GM19193 (cell line): ENCODE results near the gene GPC6.

Experiments
- POLR2A ChIP-seq: IDR thresholded peaks from 4 replicates; pipeline ENCODE4 v1.6.1; 2011; ENCODE audit not compliant: insufficient read depth, insufficient read length; ENCODE audit errors: extremely low read depth

The GPC6 gene

GRCh38 chr13:93226623-93227279 lies at the start of gene GPC6:
Gene GPC6, plus strand, starts transcription at chr13:93226807.
- no peak for TF ChIP-seq POLR2A

- TF ChIP-seq POLR2A: no peak
Measured at GRCh38 chr13:93180356-93180969, 46.1 kb upstream of the GPC6 start.

- no peak for TF ChIP-seq POLR2A
Measured at GRCh38 chr13:93182406-93182805, 44.2 kb upstream of the GPC6 start.

- TF ChIP-seq POLR2A: no peak
Measured at GRCh38 chr13:93183302-93183701, 43.3 kb upstream of the GPC6 start.

- TF ChIP-seq POLR2A: no peak
Measured at GRCh38 chr13:93190006-93190405, 36.6 kb upstream of the GPC6 start.

GRCh38 chr13:93193682-93194081 lies 32.9 kb upstream of the GPC6 start:
- TF ChIP-seq POLR2A: no peak

GRCh38 chr13:93199856-93200255 lies 26.8 kb upstream of the GPC6 start:
- TF ChIP-seq POLR2A: no peak

- no peak for TF ChIP-seq POLR2A
Measured at GRCh38 chr13:93200626-93201025, 26.0 kb upstream of the GPC6 start.

- TF ChIP-seq POLR2A: no peak
Measured at GRCh38 chr13:93201992-93202558, 24.5 kb upstream of the GPC6 start.

- TF ChIP-seq POLR2A: no peak
Measured at GRCh38 chr13:93216122-93216521, 10.5 kb upstream of the GPC6 start.

- no peak for TF ChIP-seq POLR2A
Measured at GRCh38 chr13:93217721-93218261, 8.8 kb upstream of the GPC6 start.

- no peak for TF ChIP-seq POLR2A
Measured at GRCh38 chr13:93218583-93218982, 8.0 kb upstream of the GPC6 start.

GRCh38 chr13:93220073-93220472 lies 6.5 kb upstream of the GPC6 start:
- no peak for TF ChIP-seq POLR2A

- no peak for TF ChIP-seq POLR2A
Measured at GRCh38 chr13:93222976-93223375, 3.6 kb upstream of the GPC6 start.

GRCh38 chr13:93224535-93224934 lies 2.1 kb upstream of the GPC6 start:
- no peak for TF ChIP-seq POLR2A

- no peak for TF ChIP-seq POLR2A
Measured at GRCh38 chr13:93225610-93226009, 997 bp upstream of the GPC6 start.
